PC-9 (cell line): ENCODE data around the gene TCF12. TPM values are rescaled to one million over a fixed set of nuclear protein-coding genes. Genes with fewer than 3 reads are reported as not detected.

ENCODE experiments used
- BruUV-seq: library from RNA; stranded (reverse); fragments of 400-500 nt; replicated peaks from 2 replicates; lab custom pipeline; 2021; lab: Mats Ljungman, UMichigan
- CTCF ChIA-PET: fragments of 300-600 bp; sonication (Branson Sonifier 250); formaldehyde crosslinking; loops from one replicate; lab custom pipeline; 2022; ENCODE audit warnings: antibody characterized with exemption; lab: Charles Lee
- POLR2A ChIA-PET: fragments of 300-600 bp; sonication (Branson Sonifier 250); formaldehyde crosslinking; loops from one replicate; lab custom pipeline; 2022; ENCODE audit warnings: antibody characterized with exemption; ENCODE audit not compliant: unreplicated experiment; lab: Charles Lee
- DNase-seq, 2 experiments: peaks; one replicate each; pipeline versions ENCODE4 v3.0.0 to v3.0.0-alpha.2; 2015 to 2022; ENCODE audit warnings: mixed read lengths in 1 of 2
- H2AFZ ChIP-seq: fragments of 200-600 bp; sonication (generic); 2 replicates; pipeline ENCODE4 v1.8.1; 2017; ENCODE audit warnings: antibody characterized with exemption
- H3F3A ChIP-seq: fragments of 200-600 bp; sonication (generic); 2 replicates; pipeline ENCODE4 v1.8.1; 2017; ENCODE audit warnings: antibody characterized with exemption, mild to moderate bottlenecking, low read depth; ENCODE audit not compliant: insufficient read depth
- H3K27ac ChIP-seq: fragments of 200-600 bp; sonication (generic); 2 replicates; pipeline ENCODE4 v1.6.1; 2016; ENCODE audit warnings: mixed run types
- H3K27me3 ChIP-seq: fragments of 200-600 bp; sonication (generic); 2 replicates; pipeline ENCODE4 v1.6.1; 2016; ENCODE audit warnings: low read depth, mixed run types; ENCODE audit not compliant: insufficient read depth
- H3K36me3 ChIP-seq: fragments of 200-600 bp; sonication (generic); 2 replicates; pipeline ENCODE4 v1.6.1; 2016; ENCODE audit warnings: low read depth, mixed run types
- H3K4me1 ChIP-seq: fragments of 200-600 bp; sonication (generic); replicated peaks from 2 replicates; pipeline ENCODE4 v1.6.1; 2016; ENCODE audit warnings: mixed run types; ENCODE audit not compliant: insufficient read depth
- H3K4me2 ChIP-seq: fragments of 200-600 bp; sonication (generic); 2 replicates; pipeline ENCODE4 v1.6.1; 2017; ENCODE audit warnings: mixed run types
- H3K4me3 ChIP-seq: fragments of 200-600 bp; sonication (generic); 2 replicates; pipeline ENCODE4 v1.6.1; 2016; ENCODE audit warnings: mixed run types
- H3K79me2 ChIP-seq: fragments of 200-600 bp; sonication (generic); 2 replicates; pipeline ENCODE4 v1.6.1; 2017; ENCODE audit warnings: low read depth, mixed run types
- H3K9me2 ChIP-seq: fragments of 200-600 bp; sonication (generic); 2 replicates; pipeline ENCODE4 v1.8.1; 2017; ENCODE audit warnings: mild to moderate bottlenecking; ENCODE audit not compliant: insufficient read depth
- H3K9me3 ChIP-seq: fragments of 200-600 bp; sonication (generic); 2 replicates; pipeline ENCODE4 v1.8.1; 2016; ENCODE audit warnings: low read depth; ENCODE audit not compliant: insufficient read depth
- H4K20me1 ChIP-seq: fragments of 200-600 bp; sonication (generic); 2 replicates; pipeline ENCODE4 v1.8.1; 2017; ENCODE audit not compliant: insufficient read depth
- CTCF ChIP-seq: fragments of 200-600 bp; sonication (generic); conservative IDR thresholded peaks from 2 replicates; pipeline ENCODE4 v1.6.1; 2017; ENCODE audit warnings: mixed run types, antibody characterized with exemption, mild to moderate bottlenecking, moderate library complexity
- EZH2 ChIP-seq: fragments of 200-600 bp; sonication (generic); IDR thresholded peaks from 2 replicates; pipeline ENCODE4 v1.8.0; 2017; ENCODE audit warnings: antibody characterized with exemption, low read depth
- intact Hi-C: fragments of 100-400 bp; cut with micrococcal nuclease; formaldehyde crosslinking; loops from one replicate; pipeline ENCODE4 v1.10.0; 2022; ENCODE audit not compliant: unreplicated experiment
- total RNA-seq: library from RNA; stranded (reverse); gene quantifications from 2 replicates; pipeline ENCODE4 v1.2.3, GENCODE V29; 2021

TCF12 gene
- total RNA-seq, 1 experiment from 2014 or later, result 60.1 TPM

DNA sequence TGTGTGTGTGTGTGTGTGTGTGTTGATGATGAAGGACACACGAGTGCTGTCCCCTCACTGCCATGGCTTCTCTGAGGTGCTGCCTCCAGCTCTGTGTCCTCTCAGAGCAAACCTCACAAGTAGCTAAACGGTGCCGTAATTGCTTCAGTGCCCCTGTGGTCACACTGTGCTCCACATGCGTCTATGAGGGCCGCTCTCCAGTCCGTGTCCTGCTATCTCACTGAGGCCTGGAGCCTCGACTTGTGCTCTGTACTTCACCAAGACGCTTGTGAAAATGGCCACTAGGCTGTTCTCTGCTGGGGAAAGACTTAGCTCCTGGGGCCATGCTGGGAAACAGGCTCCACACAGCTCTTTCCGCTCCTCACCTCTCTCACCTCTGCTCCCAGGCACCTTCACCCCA, 392.4 kb downstream of the TCF12 start:
- CTCF ChIA-PET, result no interaction called here
- Histone ChIP-seq H4K20me1 (no peaks in the 10 kb centered on the region), H3K4me1 (no peaks in the 10 kb centered on the region), H3K9me3 (no peaks in the 10 kb centered on the region), H3K4me2 (no peak overlapping the region), H3K9me2 (no peaks in the 10 kb centered on the region), H3K36me3 (no peaks in the 10 kb centered on the region), H3K79me2 (no peaks in the 10 kb centered on the region), H2AFZ (no peak overlapping the region), H3F3A (no peaks in the 10 kb centered on the region), H3K27ac (no peak overlapping the region), H3K27me3 (no peaks in the 10 kb centered on the region), H3K4me3 (no peak overlapping the region)
- TF ChIP-seq CTCF, result no peak
- TF ChIP-seq EZH2, result no peak
- intact Hi-C loops, result no loop called here
- DNase-seq, result no peak
- POLR2A ChIA-PET, result no interaction called here
- BruUV-seq, result no TSS peak

DNA sequence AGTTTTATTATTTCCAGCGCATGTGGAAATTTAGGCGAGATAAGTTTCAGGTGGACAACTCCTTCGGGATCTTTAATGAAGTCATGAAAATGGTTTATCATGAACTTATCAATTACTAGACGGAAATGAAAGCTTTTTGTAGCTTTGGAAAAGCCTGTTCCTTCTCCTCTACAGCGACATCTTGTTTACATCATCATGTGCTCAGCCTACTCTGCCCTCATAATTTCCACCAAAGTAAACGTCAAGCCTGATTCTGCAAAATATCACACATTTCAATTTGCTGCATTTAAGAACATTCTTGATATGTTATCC, 393.5 kb downstream of the TCF12 start:
- H4K20me1 ChIP-seq, result no peaks in the 10 kb centered on the region
- TF ChIP-seq CTCF, result no peak
- TF ChIP-seq EZH2, result no peak
- DNase-seq, result no peak
- no peak overlapping the region for H3K27ac ChIP-seq
- H3K36me3 ChIP-seq, result no peaks in the 10 kb centered on the region
- H3K4me2 ChIP-seq, result no peak overlapping the region
- no peak overlapping the region for H3K4me3 ChIP-seq
- no peak overlapping the region for H2AFZ ChIP-seq
- no peaks in the 10 kb centered on the region for H3K9me3 ChIP-seq
- H3K79me2 ChIP-seq, result no peaks in the 10 kb centered on the region
- ChIA-PET CTCF (no interaction called here), POLR2A (no interaction called here)
- H3K27me3 ChIP-seq, result no peaks in the 10 kb centered on the region
- no TSS peak for BruUV-seq
- no peaks in the 10 kb centered on the region for H3K4me1 ChIP-seq
- intact Hi-C loops, result no loop called here
- H3F3A ChIP-seq, result no peaks in the 10 kb centered on the region
- no peaks in the 10 kb centered on the region for H3K9me2 ChIP-seq

DNA sequence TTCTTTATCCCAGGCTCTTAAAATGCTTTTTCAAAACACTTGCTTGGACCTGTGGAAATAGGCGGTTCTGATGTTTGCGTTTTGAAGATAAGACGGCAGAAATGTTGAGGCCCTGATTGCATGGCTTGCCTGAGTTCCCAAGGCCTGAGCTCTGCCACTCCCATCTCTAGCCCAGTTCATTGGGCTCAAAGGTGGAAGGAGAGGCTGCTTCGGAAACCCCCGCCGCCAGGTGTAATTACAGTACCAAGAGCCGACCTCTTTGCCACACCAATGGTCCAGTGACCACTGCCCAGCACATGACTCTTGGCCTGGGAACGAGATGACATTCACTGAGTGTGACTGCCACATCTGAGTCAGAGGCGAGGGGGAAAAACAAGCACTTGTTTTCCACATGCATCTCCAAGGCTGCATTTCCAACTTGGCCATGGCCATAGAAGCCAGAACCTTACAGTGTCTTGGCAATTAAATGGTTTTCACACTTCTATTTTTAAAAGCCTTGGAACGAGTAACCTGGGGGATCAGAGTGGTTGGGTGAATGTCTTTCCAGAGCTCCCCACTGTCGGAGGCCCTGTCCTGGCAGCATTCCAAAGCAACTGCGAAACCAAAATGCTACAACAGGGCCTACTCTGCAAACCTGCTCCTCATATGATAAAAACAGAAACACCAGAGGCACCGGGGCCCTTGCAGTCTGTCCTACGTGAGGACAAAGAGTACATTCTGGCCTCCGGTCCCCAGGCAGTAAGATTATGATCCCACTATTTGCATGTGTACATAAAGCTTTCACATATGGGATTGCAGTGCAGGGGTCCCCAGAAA, 394.1 kb downstream of the TCF12 start:
- Histone ChIP-seq H3K9me2 (no peaks in the 10 kb centered on the region), H3K36me3 (no peaks in the 10 kb centered on the region), H4K20me1 (no peaks in the 10 kb centered on the region), H3K9me3 (no peaks in the 10 kb centered on the region), H3K4me2 (no peak overlapping the region), H3F3A (no peaks in the 10 kb centered on the region), H3K27ac (no peak overlapping the region), H2AFZ (no peak overlapping the region), H3K4me1 (no peaks in the 10 kb centered on the region), H3K27me3 (no peaks in the 10 kb centered on the region), H3K79me2 (no peaks in the 10 kb centered on the region), H3K4me3 (no peak overlapping the region)
- intact Hi-C loops, result no loop called here
- no peak for TF ChIP-seq EZH2
- TF ChIP-seq CTCF, result no peak
- ChIA-PET CTCF (no interaction called here), POLR2A (no interaction called here)
- no TSS peak for BruUV-seq
- no peak for DNase-seq
